Osteoblast (primary cell): ENCODE data around the gene ITPA. TPM values are rescaled to one million over a fixed set of nuclear protein-coding genes. Genes with fewer than 3 reads are reported as not detected.

Source experiments
- DNase-seq: peaks from one replicate; pipeline ENCODE4 v3.0.0; 2011; ENCODE audit warnings: low spot score, mixed read lengths; ENCODE audit not compliant: insufficient read length; ENCODE audit errors: missing footprints
- H2AFZ ChIP-seq: 2 replicates; pipeline ENCODE4 v1.6.0; 2011; ENCODE audit warnings: mild to moderate bottlenecking, low read length
- H3K27ac ChIP-seq: 2 replicates; pipeline ENCODE4 v1.5.1; 2011; ENCODE audit warnings: mild to moderate bottlenecking, low read depth, low read length, moderate library complexity
- H3K27me3 ChIP-seq: 2 replicates; pipeline ENCODE4 v1.6.0; 2012; ENCODE audit warnings: mild to moderate bottlenecking, control low read depth, inconsistent platforms, low read length, moderate library complexity; ENCODE audit not compliant: insufficient read depth
- H3K36me3 ChIP-seq: 2 replicates; pipeline ENCODE4 v1.5.1; 2011; ENCODE audit warnings: mild to moderate bottlenecking, low read length, control low read depth, moderate library complexity; ENCODE audit not compliant: insufficient read depth
- H3K4me1 ChIP-seq: 2 replicates; pipeline ENCODE4 v1.5.1; 2011; ENCODE audit warnings: mild to moderate bottlenecking, low read length, control low read depth, moderate library complexity; ENCODE audit not compliant: insufficient read depth
- H3K4me2 ChIP-seq: 2 replicates; pipeline ENCODE4 v1.6.0; 2011; ENCODE audit warnings: mild to moderate bottlenecking, low read length; ENCODE audit not compliant: insufficient read depth
- H3K4me3 ChIP-seq: fragments of 200-600 bp; sonication (generic); 3 replicates; pipeline ENCODE4 v1.5.1; 2012; ENCODE audit warnings: mild to moderate bottlenecking, low read length, inconsistent platforms; ENCODE audit not compliant: insufficient read depth
- H3K79me2 ChIP-seq: 2 replicates; pipeline ENCODE4 v1.6.0; 2012; ENCODE audit warnings: mild to moderate bottlenecking, low read length, control low read depth, inconsistent platforms; ENCODE audit not compliant: insufficient read depth
- H3K9me3 ChIP-seq: 2 replicates; pipeline ENCODE4 v1.5.1; 2011; ENCODE audit warnings: low read depth, low read length, control low read depth
- H4K20me1 ChIP-seq: 2 replicates; pipeline ENCODE4 v1.6.0; 2012; ENCODE audit warnings: mild to moderate bottlenecking, low read length, control low read depth; ENCODE audit not compliant: insufficient read depth
- CTCF ChIP-seq: IDR thresholded peaks from 2 replicates; pipeline ENCODE4 v1.5.1; 2011; ENCODE audit warnings: mild to moderate bottlenecking, low read depth, low read length, moderate library complexity; ENCODE audit errors: extremely low read depth
- total RNA-seq: library from RNA; depleted of rRNA; stranded (reverse); fragments of >200 nt; gene quantifications from 2 replicates; pipeline ENCODE4 v1.2.3, GENCODE V29; 2012

Gene ITPA
- total RNA-seq, 1 donor: 34.0 TPM

DNA sequence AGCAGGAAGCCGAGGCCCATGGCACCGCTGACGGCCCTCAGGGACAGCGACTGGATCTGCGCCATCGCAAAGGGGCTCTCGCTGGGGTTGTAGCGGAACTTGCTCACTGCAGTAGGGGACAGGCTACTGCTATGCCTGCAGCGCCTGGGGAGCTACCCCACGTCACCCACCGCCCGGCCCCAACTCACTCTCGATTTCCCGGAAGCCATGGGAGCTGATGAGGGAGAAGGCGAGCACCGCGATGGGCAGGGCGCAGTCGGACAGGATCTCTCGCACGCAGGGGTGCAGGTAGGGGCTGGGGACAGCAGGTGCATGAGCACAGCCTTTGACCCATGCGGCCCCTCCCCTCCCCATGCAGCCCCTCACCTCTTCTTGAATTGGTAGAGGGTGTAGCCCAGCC lies 19.9 kb downstream of the ITPA start:
- no peaks in the 10 kb centered on the region for H3K9me3 ChIP-seq

DNA sequence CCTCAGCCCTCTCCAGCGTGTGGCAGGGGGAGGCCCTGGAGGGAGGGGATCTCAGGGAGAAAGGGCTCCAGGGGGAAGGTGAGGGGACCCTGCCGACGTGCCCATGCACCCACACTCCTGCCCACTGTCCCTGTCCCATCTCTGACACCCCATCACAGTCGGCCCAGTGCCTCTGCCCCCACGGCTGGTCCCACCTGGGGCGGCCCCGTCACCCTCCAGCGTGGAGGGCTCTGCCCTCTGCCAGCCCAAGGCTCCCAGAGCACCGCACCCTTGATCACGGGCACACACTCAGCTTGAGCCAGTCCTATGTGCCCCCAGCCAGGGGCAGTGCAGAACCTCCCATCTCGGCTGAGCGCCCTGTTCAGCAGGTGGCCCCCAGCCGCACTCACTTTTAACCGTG lies 20.5 kb downstream of the ITPA start:
- Histone ChIP-seq H3K4me3 (no peak overlapping the region), H3K4me2 (no peak overlapping the region), H2AFZ (no peak overlapping the region), H3K4me1 (no peaks in the 10 kb centered on the region), H3K36me3 (no peaks in the 10 kb centered on the region), H3K79me2 (no peaks in the 10 kb centered on the region), H3K27me3 (no peaks in the 10 kb centered on the region), H3K27ac (no peak overlapping the region), H3K9me3 (no peaks in the 10 kb centered on the region), H4K20me1 (no peaks in the 10 kb centered on the region)
- no peak for TF ChIP-seq CTCF
- DNase-seq: peak; percentile 14

More for the DNA sequence above, 19.9 kb downstream of the ITPA start:
- TF ChIP-seq CTCF: no peak
- Histone ChIP-seq H3K79me2 (no peaks in the 10 kb centered on the region), H4K20me1 (no peaks in the 10 kb centered on the region), H3K27me3 (no peaks in the 10 kb centered on the region), H3K4me1 (no peaks in the 10 kb centered on the region), H2AFZ (no peak overlapping the region), H3K4me3 (no peak overlapping the region), H3K27ac (no peak overlapping the region), H3K36me3 (no peaks in the 10 kb centered on the region), H3K4me2 (no peak overlapping the region)
- peak; percentile 61 for DNase-seq

GRCh38 chr20:3231116-3231515 lies 21.8 kb downstream of the ITPA start:
- no peaks in the 10 kb centered on the region for H3K79me2 ChIP-seq
- no peak overlapping the region for H3K27ac ChIP-seq
- no peaks in the 10 kb centered on the region for H4K20me1 ChIP-seq
- H3K27me3 ChIP-seq: no peaks in the 10 kb centered on the region
- H3K4me1 ChIP-seq: no peaks in the 10 kb centered on the region
- no peaks in the 10 kb centered on the region for H3K36me3 ChIP-seq
- TF ChIP-seq CTCF: no peak
- no peak overlapping the region for H2AFZ ChIP-seq
- H3K9me3 ChIP-seq: no peaks in the 10 kb centered on the region
- H3K4me2 ChIP-seq: no peak overlapping the region
- H3K4me3 ChIP-seq: no peak overlapping the region
- no peak for DNase-seq

DNA sequence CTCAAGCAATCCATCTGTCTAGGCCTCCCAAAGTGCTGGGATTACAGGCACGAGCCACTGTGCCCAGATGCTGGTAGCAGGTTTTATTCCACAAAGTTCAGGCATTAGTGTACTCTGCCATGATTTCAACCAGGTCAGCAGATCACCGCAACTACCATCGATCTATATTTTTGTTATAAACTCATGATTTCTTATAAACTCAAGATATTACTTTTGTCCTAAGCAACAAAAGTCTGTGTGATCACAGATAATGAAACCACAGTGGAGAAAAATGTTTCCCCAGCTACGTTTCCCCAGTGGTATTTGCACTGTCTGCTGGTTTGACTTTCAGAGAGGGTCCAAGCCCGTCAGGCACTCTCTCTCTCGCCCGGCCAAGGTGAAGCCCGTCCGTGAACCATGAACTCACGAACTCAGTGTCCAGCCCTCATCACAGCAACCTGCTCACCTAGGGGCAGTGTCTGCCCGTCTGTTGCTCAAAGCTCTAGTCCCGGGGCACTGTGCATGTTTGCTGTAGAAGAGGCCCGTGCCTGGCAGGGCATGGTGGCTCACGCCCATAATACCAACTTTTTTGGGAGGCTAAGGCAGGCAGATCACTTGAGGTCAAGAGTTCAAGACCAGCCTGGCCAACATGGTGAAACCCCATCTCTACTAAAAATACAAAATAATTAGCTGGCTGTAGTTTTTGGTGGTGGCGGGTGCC lies 22.7 kb downstream of the ITPA start:
- no peaks in the 10 kb centered on the region for H3K4me1 ChIP-seq
- H2AFZ ChIP-seq: no peak overlapping the region
- H3K36me3 ChIP-seq: no peaks in the 10 kb centered on the region
- no peaks in the 10 kb centered on the region for H4K20me1 ChIP-seq
- H3K79me2 ChIP-seq: no peaks in the 10 kb centered on the region
- H3K9me3 ChIP-seq: no peaks in the 10 kb centered on the region
- no peak overlapping the region for H3K27ac ChIP-seq
- H3K27me3 ChIP-seq: peaks cover 6% of the 10 kb centered on the region
- no peak overlapping the region for H3K4me2 ChIP-seq
- peak; percentile 70 for DNase-seq
- no peak for TF ChIP-seq CTCF
- no peak overlapping the region for H3K4me3 ChIP-seq
